T-cell (primary cell): ENCODE results near the gene BNIP5. TPM values are rescaled to one million over a fixed set of nuclear protein-coding genes. Genes with fewer than 3 reads are reported as not detected.

ENCODE experiments used
- ATAC-seq, 4 experiments: fragments of 200-7000 bp in 3 of 4; fragments of 150-1000 bp in 1 of 4; cut with Tn5 transposase; replicated peaks in 1 of 4; 1 replicate in 3 of 4; 2 replicates in 1 of 4; pipeline ENCODE4 v1.10.0; 2021; ENCODE audit warnings: moderate library complexity in 3 of 4, mild to moderate bottlenecking in 2 of 4, moderate number of reproducible peaks in 1 of 4
- CTCF ChIA-PET, 2 donors: fragments of 300-600 bp; sonication (Branson Sonifier 250); formaldehyde crosslinking; loops; one replicate each; lab custom pipeline; 2022; ENCODE audit warnings: antibody characterized with exemption in 2 of 2; lab: Charles Lee
- POLR2A ChIA-PET, 2 donors: fragments of 300-600 bp; sonication (Branson Sonifier 250); formaldehyde crosslinking; loops; one replicate each; lab custom pipeline; 2022; ENCODE audit warnings: antibody characterized with exemption in 2 of 2; lab: Charles Lee
- DNase-seq, 35 experiments: peaks; one replicate each; pipeline versions ENCODE4 v3.0.0 to v3.0.0-alpha.2; 2013 to 2023
- H3K27ac ChIP-seq: one replicate; pipeline ENCODE4 v1.5.1; 2013; ENCODE audit warnings: low read length
- H3K27me3 ChIP-seq, 2 experiments: replicated peaks in 1 of 2; 1 replicate in 1 of 2; 2 replicates in 1 of 2; pipeline versions ENCODE4 v1.6.1 to v1.7.0; 2013; ENCODE audit warnings: low read length in 1 of 2, mixed read lengths in 1 of 2; ENCODE audit not compliant: control insufficient read depth in 2 of 2, insufficient read depth in 2 of 2; ENCODE audit errors: extremely low read depth in 1 of 2
- H3K36me3 ChIP-seq, 2 donors: 1 replicate in 1 of 2; 2 replicates in 1 of 2; pipeline versions ENCODE4 v1.6.1 to v1.7.0; 2013; ENCODE audit warnings: low read length in 1 of 2; ENCODE audit not compliant: control insufficient read depth in 2 of 2, insufficient read depth in 1 of 2; ENCODE audit errors: extremely low read depth in 1 of 2
- H3K4me1 ChIP-seq, 2 experiments: 1 replicate in 1 of 2; 2 replicates in 1 of 2; pipeline versions ENCODE4 v1.6.1 to v1.7.0; 2013; ENCODE audit warnings: low read length in 2 of 2, mixed read lengths in 1 of 2; ENCODE audit not compliant: insufficient read depth in 2 of 2, control insufficient read depth in 1 of 2; ENCODE audit errors: extremely low read depth in 1 of 2
- H3K4me3 ChIP-seq, 2 donors: 1 replicate in 1 of 2; 2 replicates in 1 of 2; pipeline versions ENCODE4 v1.5.1 to v1.7.0; 2013; ENCODE audit warnings: mild to moderate bottlenecking in 2 of 2, low read length in 1 of 2, moderate library complexity in 1 of 2; ENCODE audit not compliant: control insufficient read depth in 1 of 2; ENCODE audit errors: extremely low read depth in 1 of 2
- H3K9me3 ChIP-seq: 2 replicates; pipeline ENCODE4 v1.7.0; 2013
- H3K27ac Mint-ChIP-seq, 2 donors: one replicate each; pipeline ENCODE4 v1.8.0; 2020 to 2021; ENCODE audit warnings: mild to moderate bottlenecking in 2 of 2, mixed read lengths in 2 of 2
- H3K27me3 Mint-ChIP-seq, 2 donors: one replicate each; pipeline ENCODE4 v1.8.0; 2021 to 2022; ENCODE audit warnings: mixed read lengths in 2 of 2
- H3K36me3 Mint-ChIP-seq: one replicate; pipeline ENCODE4 v1.8.0; 2021; ENCODE audit warnings: mixed read lengths
- H3K4me1 Mint-ChIP-seq, 3 donors: one replicate each; pipeline ENCODE4 v1.8.0; 2020 to 2022; ENCODE audit warnings: mixed read lengths in 3 of 3, mild to moderate bottlenecking in 1 of 3
- H3K4me3 Mint-ChIP-seq, 3 donors: one replicate each; pipeline ENCODE4 v1.8.0; 2020 to 2022; ENCODE audit warnings: mild to moderate bottlenecking in 3 of 3, mixed read lengths in 3 of 3, moderate library complexity in 3 of 3
- H3K9me3 Mint-ChIP-seq, 3 donors: one replicate each; pipeline ENCODE4 v1.8.0; 2020 to 2022; ENCODE audit warnings: mixed read lengths in 3 of 3
- WGBS: methylation state at CpG from one replicate; pipeline ENCODE4 v1.1.5; 2013; ENCODE audit warnings: missing lambda C conversion rate; ENCODE audit not compliant: insufficient coverage; 5-methylcytosine and 5-hydroxymethylcytosine counted together
- total RNA-seq, 35 experiments: library from RNA in 6 of 35; stranded (reverse) in 6 of 35; fragments of 120-200 nt in 1 of 35; gene quantifications; one replicate each; pipeline versions ENCODE4 v1.2.1 to v1.2.4 and lab custom pipeline; 2013 to 2026

The BNIP5 gene
- total RNA-seq, 5 donors from 2014 or later (not counting 1 experiment from before 2014, with no cell fraction given), result 0.09 TPM; not detected in 4

DNA sequence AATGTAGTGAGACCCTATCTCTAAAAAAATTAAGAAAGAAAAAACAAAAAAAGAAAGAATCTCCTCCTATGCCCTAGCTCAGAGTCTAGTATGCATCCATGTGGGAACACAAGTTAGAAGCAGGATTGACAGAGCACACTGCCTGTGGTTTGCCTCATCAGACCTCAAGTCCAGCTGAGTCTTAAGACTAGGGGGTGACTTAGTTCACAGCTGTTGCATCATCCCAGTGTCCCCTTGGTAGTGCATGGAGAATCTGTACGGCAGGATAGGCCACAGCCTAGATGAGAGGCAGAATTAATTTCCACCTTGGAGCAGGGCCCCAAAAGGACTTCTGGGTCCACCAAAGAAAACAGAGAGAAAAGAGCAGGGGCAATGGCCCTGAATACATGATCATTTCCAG is 53.1 kb downstream of the BNIP5 start:
- ATAC-seq (no peak), DNase-seq (no peak)
- no peaks in the 10 kb centered on the region for H3K9me3 ChIP-seq
- H3K4me3 ChIP-seq, result no peak overlapping the region
- 89% methylated on average over 1 of the region's 1 CpG for whole genome bisulfite sequencing
- Mint-ChIP-seq H3K27ac (no peak overlapping the region), H3K4me1 (peaks cover 11 to 14% (median 12%) of the 10 kb centered on the region in 3 donors), H3K4me3 (no peak overlapping the region), H3K36me3 (no peaks in the 10 kb centered on the region), H3K9me3 (no peaks in the 10 kb centered on the region), H3K27me3 (peaks cover 54 to 61% of the 10 kb centered on the region in 2 donors)
- peaks cover 8 to 12% of the 10 kb centered on the region in 2 experiments for H3K4me1 ChIP-seq
- peaks cover 10 to 32% of the 10 kb centered on the region in 2 experiments for H3K27me3 ChIP-seq
- CTCF ChIA-PET, result interaction anchor here in 1 of 2 donors (1.5 kb wide), 1 partner anchor 19 kb away, joined by 4 read pairs; no protein-coding TSS in a partner anchor
- H3K27ac ChIP-seq, result no peak overlapping the region
- no peaks in the 10 kb centered on the region for H3K36me3 ChIP-seq
- POLR2A ChIA-PET, result no interaction called here

GRCh38 chr6:36280983-36281382 is 55.7 kb downstream of the BNIP5 start:
- Mint-ChIP-seq H3K36me3 (no peaks in the 10 kb centered on the region), H3K4me3 (no peak overlapping the region), H3K4me1 (peaks cover 0 to 6% (median 3%) of the 10 kb centered on the region in 3 donors), H3K27ac (no peak overlapping the region), H3K27me3 (peaks cover 60 to 70% of the 10 kb centered on the region in 2 donors), H3K9me3 (no peaks in the 10 kb centered on the region)
- peaks cover 9 to 34% of the 10 kb centered on the region in 2 experiments for H3K27me3 ChIP-seq
- ATAC-seq, result no peak
- no peak for DNase-seq
- no peaks in the 10 kb centered on the region for H3K4me1 ChIP-seq
- H3K4me3 ChIP-seq, result no peak overlapping the region
- no peaks in the 10 kb centered on the region for H3K36me3 ChIP-seq
- H3K27ac ChIP-seq, result no peak overlapping the region
- ChIA-PET CTCF (no interaction called here), POLR2A (no interaction called here)
- H3K9me3 ChIP-seq, result no peaks in the 10 kb centered on the region
- WGBS, result 95% methylated on average over 3 of the region's 4 CpGs

DNA sequence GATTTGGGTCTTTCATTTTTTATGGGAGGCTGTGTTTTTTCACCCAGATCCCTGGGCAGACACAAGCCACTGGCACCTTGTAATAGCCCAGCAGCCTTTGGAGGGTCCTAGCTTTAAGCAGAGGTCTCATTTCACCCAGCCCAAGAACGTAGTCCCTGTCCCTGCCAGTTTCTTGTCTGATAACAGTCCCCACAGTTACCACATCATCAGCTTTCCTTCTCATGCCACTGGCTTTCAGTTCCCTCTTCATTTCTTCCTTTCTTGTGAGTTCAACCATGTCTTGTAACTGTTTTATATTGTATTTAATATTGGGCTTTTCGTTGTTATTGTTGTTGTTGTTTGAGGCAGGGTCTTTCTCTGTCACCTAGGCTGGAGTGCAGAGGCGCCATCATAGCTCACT is 56.2 kb downstream of the BNIP5 start:
- no peaks in the 10 kb centered on the region for H3K36me3 ChIP-seq
- no peaks in the 10 kb centered on the region for H3K9me3 Mint-ChIP-seq
- no peaks in the 10 kb centered on the region for H3K9me3 ChIP-seq
- peaks cover 0 to 1% (median 0%) of the 10 kb centered on the region in 3 donors for H3K4me1 Mint-ChIP-seq
- POLR2A ChIA-PET, result no interaction called here
- no peaks in the 10 kb centered on the region for H3K4me1 ChIP-seq
- peaks cover 55 to 65% of the 10 kb centered on the region in 2 donors for H3K27me3 Mint-ChIP-seq
- no peak overlapping the region for H3K27ac ChIP-seq
- CTCF ChIA-PET, result interaction anchor here in 1 of 2 donors (0.7 kb wide), 1 partner anchor 9 kb away, joined by 3 read pairs; no protein-coding TSS in a partner anchor
- WGBS, result 60% methylated on average over 2 of the region's 3 CpGs
- DNase-seq, result no peak
- no peak overlapping the region for H3K4me3 Mint-ChIP-seq
- ATAC-seq, result no peak
- H3K27ac Mint-ChIP-seq, result no peak overlapping the region
- H3K4me3 ChIP-seq, result no peak overlapping the region
- no peaks in the 10 kb centered on the region for H3K36me3 Mint-ChIP-seq
- peaks cover 3 to 34% of the 10 kb centered on the region in 2 experiments for H3K27me3 ChIP-seq

- 100% methylated on average over 1 of the region's 2 CpGs for WGBS
- CTCF ChIA-PET, result no interaction called here
Observed at GRCh38 chr6:36277946-36278470, 58.7 kb downstream of the BNIP5 start.

DNA sequence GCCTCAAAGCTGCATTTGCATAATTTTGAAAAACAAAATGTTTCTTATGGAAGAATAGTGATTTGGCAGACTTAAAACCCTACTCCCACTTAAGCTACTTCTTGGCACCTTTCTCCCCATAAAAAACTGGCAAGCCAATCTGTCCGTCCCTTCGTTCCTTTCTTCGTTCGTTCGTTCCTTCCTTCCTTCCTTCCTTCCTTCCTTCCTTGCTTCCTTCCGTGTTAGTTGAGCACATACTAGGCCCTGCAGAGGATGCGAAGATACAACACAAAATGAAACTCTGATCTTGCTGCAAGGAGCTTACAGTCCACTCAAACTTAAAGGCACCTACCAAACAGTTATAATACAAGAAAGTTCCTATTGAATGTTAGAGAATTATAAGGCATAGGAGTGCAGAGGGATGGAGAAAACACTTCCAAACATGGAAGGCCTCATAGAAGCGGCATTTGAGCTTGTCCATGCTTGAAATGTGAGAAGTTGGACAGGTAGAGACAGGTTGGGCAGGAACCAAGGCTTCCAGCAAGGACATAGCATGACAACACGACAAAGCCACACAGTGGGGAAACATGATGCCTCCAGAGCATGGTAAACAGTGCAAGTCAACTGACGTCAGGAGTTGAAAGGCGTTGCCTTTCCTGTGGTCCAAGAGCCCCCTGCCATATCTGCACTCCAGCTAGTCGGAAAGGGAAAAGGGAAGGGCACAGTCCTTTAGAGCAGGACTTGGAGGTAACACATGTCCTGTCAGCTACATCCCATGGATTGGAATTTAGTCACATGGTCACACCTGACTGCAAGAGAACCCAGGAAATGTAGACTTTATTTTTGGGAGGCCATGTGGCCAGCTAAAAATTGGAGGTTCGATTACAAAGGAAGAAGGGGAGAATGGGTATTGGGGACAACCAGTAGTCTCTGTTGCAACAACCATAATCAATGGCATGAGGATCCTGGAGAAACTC is 59.8 kb downstream of the BNIP5 start:
- ChIA-PET POLR2A (interaction anchor here in 1 of 2 donors (0.5 to 0.6 kb wide), 2 partner anchors 102 to 293 kb away, joined by 3 to 5 read pairs; no protein-coding TSS in a partner anchor), CTCF (interaction anchor here in 1 of 2 donors (0.6 kb wide), 1 partner anchor 203 kb away, joined by 3 read pairs; no protein-coding TSS in a partner anchor)
- 87% methylated on average over 5 of the region's 13 CpGs for WGBS
- Mint-ChIP-seq H3K36me3 (no peaks in the 10 kb centered on the region), H3K27me3 (peaks cover 34 to 42% of the 10 kb centered on the region in 2 donors), H3K4me3 (no peak overlapping the region), H3K9me3 (no peaks in the 10 kb centered on the region), H3K27ac (no peak overlapping the region), H3K4me1 (no peaks in the 10 kb centered on the region)
- H3K36me3 ChIP-seq, result no peaks in the 10 kb centered on the region
- H3K4me1 ChIP-seq, result no peaks in the 10 kb centered on the region
- no peak for DNase-seq
- no peaks in the 10 kb centered on the region for H3K9me3 ChIP-seq
- peaks cover 0 to 26% of the 10 kb centered on the region in 2 experiments for H3K27me3 ChIP-seq
- no peak for ATAC-seq
- H3K4me3 ChIP-seq, result no peak overlapping the region
- no peak overlapping the region for H3K27ac ChIP-seq

More at GRCh38 chr6:36277946-36278470, 58.7 kb downstream of the BNIP5 start:
- no peak overlapping the region for H3K4me3 ChIP-seq
- no peaks in the 10 kb centered on the region for H3K9me3 ChIP-seq
- peaks cover 37 to 43% of the 10 kb centered on the region in 2 donors for H3K27me3 Mint-ChIP-seq
- no peaks in the 10 kb centered on the region for H3K36me3 Mint-ChIP-seq
- POLR2A ChIA-PET, result no interaction called here
- ATAC-seq (no peak), DNase-seq (no peak)
- H3K36me3 ChIP-seq, result no peaks in the 10 kb centered on the region
- H3K4me1 Mint-ChIP-seq, result no peaks in the 10 kb centered on the region
- no peaks in the 10 kb centered on the region for H3K4me1 ChIP-seq
- H3K27me3 ChIP-seq, result peaks cover 2 to 27% of the 10 kb centered on the region in 2 experiments
- no peak overlapping the region for H3K27ac ChIP-seq
- H3K27ac Mint-ChIP-seq, result no peak overlapping the region
- H3K9me3 Mint-ChIP-seq, result no peaks in the 10 kb centered on the region
- H3K4me3 Mint-ChIP-seq, result no peak overlapping the region

DNA sequence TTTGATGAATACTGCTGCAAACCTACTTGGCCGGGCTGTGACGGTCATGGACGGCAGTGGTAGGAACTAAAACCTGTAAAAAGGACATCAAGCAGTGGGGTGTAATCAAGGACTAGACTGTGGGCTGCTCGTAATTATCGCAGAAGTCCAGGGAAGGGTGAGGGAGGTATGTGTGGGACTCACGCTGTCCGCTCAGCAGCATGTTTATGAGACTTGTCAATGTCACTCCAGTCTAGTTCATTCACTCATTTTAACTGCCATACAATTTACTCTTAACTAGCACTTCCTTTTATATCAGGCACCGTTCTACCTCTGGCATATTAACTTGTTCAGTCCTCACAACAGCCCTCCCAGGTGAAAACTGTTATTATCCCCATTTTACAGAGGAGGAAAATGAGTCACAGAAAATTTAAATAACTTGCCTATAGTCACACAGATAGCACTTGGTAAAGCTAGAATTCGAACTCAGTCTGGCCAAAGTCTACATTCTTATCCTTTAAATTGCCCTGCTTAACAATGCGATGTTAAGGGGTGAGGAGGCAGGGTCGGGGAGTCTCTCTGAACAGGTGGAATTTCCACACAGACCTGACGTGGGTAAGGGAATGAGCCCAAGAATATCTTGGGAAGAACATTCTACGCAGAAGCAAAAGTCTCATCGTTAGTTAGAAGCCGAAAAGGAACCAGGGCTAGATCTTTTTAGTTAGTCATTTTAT is 62.7 kb downstream of the BNIP5 start:
- no peaks in the 10 kb centered on the region for H3K36me3 Mint-ChIP-seq
- H3K4me3 Mint-ChIP-seq, result no peak overlapping the region
- no peak overlapping the region for H3K4me3 ChIP-seq
- H3K36me3 ChIP-seq, result no peaks in the 10 kb centered on the region
- ChIA-PET POLR2A (no interaction called here), CTCF (no interaction called here)
- peaks cover 0 to 32% of the 10 kb centered on the region in 2 experiments for H3K27me3 ChIP-seq
- WGBS, result 84% methylated on average over 6 of the region's 15 CpGs
- no peaks in the 10 kb centered on the region for H3K4me1 Mint-ChIP-seq
- no peak overlapping the region for H3K27ac ChIP-seq
- no peaks in the 10 kb centered on the region for H3K9me3 ChIP-seq
- no peaks in the 10 kb centered on the region for H3K9me3 Mint-ChIP-seq
- no peak for DNase-seq
- peaks cover 23 to 39% of the 10 kb centered on the region in 2 donors for H3K27me3 Mint-ChIP-seq
- H3K27ac Mint-ChIP-seq, result no peak overlapping the region
- no peaks in the 10 kb centered on the region for H3K4me1 ChIP-seq
- ATAC-seq, result no peak
